CD1c-positive myeloid dendritic cell (primary cell): ENCODE results near the gene PRDM10.
A peak's percentile ranks its signal among the peaks of the same experiment; 100 is the strongest.
"Not testable (repeated sequence)": the region's sequence is repeated elsewhere in the genome, so short reads cannot be mapped to it uniquely, and the experiment has no call there.

ENCODE experiments used
- DNase-seq: peaks from one replicate; pipeline ENCODE4 v3.0.0-alpha.2; 2016; ENCODE audit errors: extremely low spot score

PRDM10 gene

GRCh38 chr11:129974672-129975071 lies 28.0 kb downstream of the PRDM10 start:
- no peak for DNase-seq

GRCh38 chr11:129974237-129974636 lies 28.4 kb downstream of the PRDM10 start:
- no peak for DNase-seq

DNA sequence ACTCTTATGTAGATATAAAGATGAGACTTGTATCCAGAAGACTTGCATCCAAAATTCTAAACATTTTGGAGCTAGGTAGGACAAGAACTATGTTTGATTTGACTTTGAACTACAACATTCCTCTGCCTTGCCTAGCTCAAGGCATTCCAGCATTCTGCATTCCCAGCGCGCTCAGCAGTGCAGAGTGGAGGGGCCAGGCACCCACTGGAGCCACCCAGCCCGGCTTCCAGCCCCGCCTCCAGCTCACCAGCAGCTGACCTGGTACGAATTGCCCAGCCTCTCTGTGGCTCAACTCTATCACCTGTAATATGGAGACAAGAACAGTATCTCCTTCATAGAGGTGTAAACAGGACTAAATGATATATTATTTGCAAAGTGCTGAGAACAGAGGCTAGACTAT lies 28.8 kb downstream of the PRDM10 start:
- no peak for DNase-seq

- no peak for DNase-seq
Observed at GRCh38 chr11:129973068-129973467, 29.6 kb downstream of the PRDM10 start.

DNA sequence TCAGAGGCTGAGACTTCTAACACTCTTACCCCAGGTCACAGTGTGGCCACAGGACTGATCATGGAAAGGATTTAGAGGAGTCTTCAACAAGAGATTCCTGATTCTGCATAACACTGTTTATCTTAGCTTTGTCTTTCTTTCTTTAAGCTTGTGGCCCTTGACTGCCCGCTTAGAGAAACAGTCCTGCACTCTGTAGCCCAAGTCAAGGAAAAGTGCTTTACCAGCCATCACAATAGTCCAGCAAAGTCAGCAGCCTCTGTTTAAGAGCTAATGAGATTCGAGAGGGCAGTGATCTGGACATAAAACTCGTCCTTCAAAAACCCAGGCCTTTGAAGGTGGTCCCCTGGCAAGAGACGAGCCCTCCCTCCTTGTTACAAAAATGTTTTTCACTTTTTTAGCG lies 30.0 kb downstream of the PRDM10 start:
- DNase-seq = no peak

- DNase-seq = not testable (repeated sequence)
Observed at GRCh38 chr11:129971856-129972255, 30.8 kb downstream of the PRDM10 start.

DNA sequence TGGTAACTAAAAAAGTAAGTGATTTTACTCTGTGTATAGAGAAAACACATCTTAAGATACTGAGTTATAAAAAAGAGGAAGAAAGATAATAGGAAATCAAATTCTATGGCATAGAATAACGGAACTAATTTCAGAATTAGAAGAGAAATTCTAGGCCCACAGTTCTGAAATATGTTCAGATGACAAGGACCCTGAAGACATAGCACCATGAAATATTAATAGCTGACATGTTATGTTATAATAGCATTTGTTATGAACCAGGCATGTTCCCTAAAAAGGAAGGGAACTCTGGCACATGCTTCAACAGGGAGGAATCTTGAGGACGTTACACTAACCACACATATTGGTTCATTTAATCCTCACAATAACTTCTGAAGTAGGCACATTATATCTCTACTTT lies 32.7 kb downstream of the PRDM10 start:
- peak; percentile 51 for DNase-seq

DNA sequence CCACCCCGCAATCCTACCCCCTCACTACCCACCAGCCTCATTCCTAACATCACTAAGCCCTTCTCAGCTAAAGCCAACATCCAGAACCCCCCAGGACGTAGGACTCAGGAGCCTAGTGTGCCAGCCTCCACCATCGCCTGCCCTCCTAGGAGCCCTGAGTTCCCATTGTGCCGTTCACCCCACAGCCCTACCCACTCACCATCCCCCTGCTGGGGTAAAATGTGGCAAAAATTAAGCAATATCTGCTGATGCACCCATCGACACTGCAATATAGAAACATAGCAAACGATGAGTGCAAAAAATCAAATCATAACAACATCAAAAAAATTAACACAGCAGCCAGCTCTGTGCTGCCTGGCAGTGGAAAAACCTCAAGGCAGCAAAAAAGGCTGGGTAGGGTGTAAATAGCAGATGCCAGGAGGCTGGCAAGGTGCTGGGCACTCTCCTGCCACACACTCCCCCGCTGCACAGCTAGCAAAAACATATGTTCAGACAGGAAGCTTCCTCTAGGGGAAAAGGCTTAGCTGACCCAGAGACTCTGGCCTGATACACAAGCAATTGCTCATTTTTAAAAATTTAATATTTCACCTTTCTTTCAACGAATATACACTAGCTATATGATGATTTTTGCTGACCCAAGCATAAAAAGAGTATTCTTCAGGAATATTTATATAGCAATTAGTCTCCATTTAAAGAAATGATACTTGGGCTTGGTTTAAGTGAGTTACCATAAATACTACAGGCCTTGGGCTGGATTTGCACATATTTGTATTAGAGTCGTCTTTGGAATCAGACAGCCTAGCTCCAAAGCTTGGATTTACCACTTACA lies 33.8 kb downstream of the PRDM10 start:
- no peak for DNase-seq

GRCh38 chr11:129967996-129968395 lies 34.6 kb downstream of the PRDM10 start:
- DNase-seq = no peak

- DNase-seq = no peak
Observed at GRCh38 chr11:129965248-129965647, 37.4 kb downstream of the PRDM10 start.

GRCh38 chr11:129960216-129961214 lies 42.1 kb downstream of the PRDM10 start:
- DNase-seq = peak; percentile 50

GRCh38 chr11:129959687-129960086 lies 42.9 kb downstream of the PRDM10 start:
- DNase-seq = no peak

GRCh38 chr11:129955282-129955681 lies 47.4 kb downstream of the PRDM10 start:
- DNase-seq = no peak

DNA sequence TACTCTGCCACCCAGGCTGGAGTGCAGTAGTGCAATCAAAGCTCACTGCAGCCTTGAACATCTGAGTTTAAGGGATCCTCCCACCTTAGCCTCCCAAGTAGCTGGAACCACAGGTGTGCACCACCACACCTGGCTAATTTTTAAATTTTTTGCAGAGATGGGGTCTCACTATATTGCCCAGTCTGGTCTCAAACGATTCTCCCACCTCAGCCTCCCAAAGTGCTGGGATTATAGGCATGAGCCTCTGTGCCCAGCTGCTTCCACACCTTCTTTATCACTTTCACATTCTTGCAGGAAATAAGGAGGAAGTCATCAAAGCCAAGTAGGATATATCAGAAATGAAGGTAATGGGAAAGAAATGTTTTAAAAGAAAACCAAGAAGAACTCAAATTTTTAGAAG lies 47.9 kb downstream of the PRDM10 start:
- DNase-seq = not testable (repeated sequence)

- no peak for DNase-seq
Observed at GRCh38 chr11:129951866-129952262, 50.8 kb downstream of the PRDM10 start.

DNA sequence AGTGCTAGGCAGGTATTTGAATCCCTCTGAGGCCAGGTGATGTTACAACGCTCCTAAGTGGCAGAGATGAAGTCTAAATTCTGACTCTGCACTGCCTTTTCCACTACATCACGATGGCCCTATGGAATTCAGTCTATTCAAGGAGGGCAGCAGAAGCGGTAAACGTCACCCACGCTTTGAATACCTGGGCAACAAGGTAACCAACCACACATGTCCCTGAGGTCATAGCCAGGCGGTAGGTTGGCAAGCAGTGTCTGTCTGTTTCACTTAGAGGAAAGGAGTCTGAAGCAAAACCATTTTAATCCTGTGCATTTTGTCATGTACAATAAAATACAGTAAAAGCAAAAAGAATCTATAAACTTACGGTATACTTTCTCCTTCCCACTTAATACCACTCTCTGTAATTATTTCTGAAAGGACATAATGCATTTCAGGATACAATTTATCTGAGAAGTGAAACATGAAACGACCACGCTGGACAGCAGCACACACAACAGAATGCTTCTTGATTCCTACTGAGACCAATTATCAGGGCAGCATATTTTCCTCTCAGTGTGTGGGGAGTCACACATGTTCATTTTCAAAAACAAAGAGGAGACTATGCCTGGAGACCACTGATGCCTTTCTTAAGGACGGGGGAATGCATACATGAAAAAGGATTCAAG lies 51.3 kb downstream of the PRDM10 start:
- DNase-seq = no peak

GRCh38 chr11:129950101-129951091 lies 52.2 kb downstream of the PRDM10 start:
- peak; percentile 73 for DNase-seq

DNA sequence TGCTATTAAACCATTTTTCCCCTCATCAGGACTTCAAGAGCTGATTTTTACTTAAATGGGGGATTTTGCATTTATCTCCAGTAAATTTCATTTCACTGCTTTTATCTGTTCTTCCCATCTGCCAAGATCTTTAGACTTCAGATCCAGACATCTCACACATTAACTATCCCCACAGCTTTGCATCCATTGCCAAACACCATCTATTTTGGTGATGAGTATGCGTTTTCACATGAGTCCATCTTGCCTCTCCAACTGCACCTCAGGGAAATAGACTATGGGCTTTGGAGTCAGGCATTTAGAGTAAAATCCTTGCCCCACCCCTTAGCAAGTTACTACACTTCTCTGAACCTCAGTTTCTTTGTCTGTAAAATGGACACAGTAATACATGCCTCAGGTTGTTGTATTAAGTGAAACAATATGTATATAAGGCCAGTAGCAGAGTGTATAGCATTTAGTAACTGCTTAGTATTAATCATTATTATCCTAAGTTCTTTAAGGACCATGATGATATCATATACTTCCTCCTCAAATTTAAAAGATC lies 53.6 kb downstream of the PRDM10 start:
- no peak for DNase-seq

DNA sequence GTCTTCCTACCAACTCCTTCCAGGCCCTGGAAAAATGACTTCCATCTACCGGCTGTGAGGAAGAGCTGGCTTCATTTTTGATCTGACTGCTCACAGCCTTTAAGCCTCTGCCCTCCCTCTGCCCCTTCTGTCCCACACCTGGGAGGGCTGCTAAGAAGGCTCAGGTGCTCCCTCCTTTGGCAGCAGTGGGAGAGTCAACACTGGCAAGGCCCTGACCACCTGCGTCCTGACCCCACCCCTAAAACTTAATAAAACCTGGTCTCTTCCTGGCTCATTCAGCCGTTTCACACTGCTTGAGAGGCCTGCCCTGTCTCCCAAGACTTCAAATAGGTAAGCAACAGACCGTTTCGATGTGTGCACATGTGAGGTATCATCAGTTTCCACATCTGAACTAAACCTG lies 55.2 kb downstream of the PRDM10 start:
- DNase-seq = no peak

GRCh38 chr11:129946965-129947364 lies 55.7 kb downstream of the PRDM10 start:
- no peak for DNase-seq

GRCh38 chr11:129946256-129946655 lies 56.4 kb downstream of the PRDM10 start:
- DNase-seq = no peak
